ENCODE results near the gene PPP6R3.

The PPP6R3 gene

GRCh38 chr11:68440224-68440623, 20.3 kb upstream of the PPP6R3 start:
- DNase-seq (ENCODE audit: low read depth, low spot score) = peak; percentile 23
- TF ChIP-seq CTCF (IDR thresholded peaks at IDR 0.05; ENCODE audit: low read depth, low read length) = no peak
- in situ Hi-C loops (cut with HindIII; ENCODE audit: low sequenced_read_pairs) = no loop called here
- H3K4me3 ChIP-seq (ENCODE audit: low read depth, low read length) = no peak overlapping the region

GRCh38 chr11:68441466-68442230, 18.9 kb upstream of the PPP6R3 start:
- no peak overlapping the region for H3K4me3 ChIP-seq (ENCODE audit: low read depth, low read length)
- in situ Hi-C loops (cut with HindIII; ENCODE audit: low sequenced_read_pairs) = no loop called here
- no peak for TF ChIP-seq CTCF (IDR thresholded peaks at IDR 0.05; ENCODE audit: low read depth, low read length)
- DNase-seq (ENCODE audit: low read depth, low spot score) = peak; percentile 76

- TF ChIP-seq CTCF (IDR thresholded peaks at IDR 0.05; ENCODE audit: low read depth, low read length) = no peak
- in situ Hi-C loops (cut with HindIII; ENCODE audit: low sequenced_read_pairs) = no loop called here
- no peak for DNase-seq (ENCODE audit: low read depth, low spot score)
- H3K4me3 ChIP-seq (ENCODE audit: low read depth, low read length) = no peak overlapping the region
Measured at GRCh38 chr11:68442433-68442832, 18.1 kb upstream of the PPP6R3 start.

GRCh38 chr11:68444566-68444965, 16.0 kb upstream of the PPP6R3 start:
- in situ Hi-C loops (cut with HindIII; ENCODE audit: low sequenced_read_pairs) = no loop called here
- TF ChIP-seq CTCF (IDR thresholded peaks at IDR 0.05; ENCODE audit: low read depth, low read length) = no peak
- DNase-seq (ENCODE audit: low read depth, low spot score) = no peak
- no peak overlapping the region for H3K4me3 ChIP-seq (ENCODE audit: low read depth, low read length)

- no peak overlapping the region for H3K4me3 ChIP-seq (ENCODE audit: low read depth, low read length)
- no peak for DNase-seq (ENCODE audit: low read depth, low spot score)
- in situ Hi-C loops (cut with HindIII; ENCODE audit: low sequenced_read_pairs) = no loop called here
- TF ChIP-seq CTCF (IDR thresholded peaks at IDR 0.05; ENCODE audit: low read depth, low read length) = no peak
Measured at GRCh38 chr11:68445531-68446035, 15.0 kb upstream of the PPP6R3 start.

GRCh38 chr11:68446046-68446725, 14.4 kb upstream of the PPP6R3 start:
- in situ Hi-C loops (cut with HindIII; ENCODE audit: low sequenced_read_pairs) = no loop called here
- DNase-seq (ENCODE audit: low read depth, low spot score) = no peak
- TF ChIP-seq CTCF (IDR thresholded peaks at IDR 0.05; ENCODE audit: low read depth, low read length) = no peak
- H3K4me3 ChIP-seq (ENCODE audit: low read depth, low read length) = no peak overlapping the region
